ENCODE data around the gene PPP6R2. TPM values are rescaled to one million over a fixed set of nuclear protein-coding genes. Genes with fewer than 3 reads are reported as not detected.
"Not testable (repeated sequence)": the region's sequence is repeated elsewhere in the genome, so short reads cannot be mapped to it uniquely, and the experiment has no call there.

PPP6R2 gene
- total RNA-seq, 8 experiments from 2014 or later = 25.1 to 75.6 (median 40.4) TPM

DNA sequence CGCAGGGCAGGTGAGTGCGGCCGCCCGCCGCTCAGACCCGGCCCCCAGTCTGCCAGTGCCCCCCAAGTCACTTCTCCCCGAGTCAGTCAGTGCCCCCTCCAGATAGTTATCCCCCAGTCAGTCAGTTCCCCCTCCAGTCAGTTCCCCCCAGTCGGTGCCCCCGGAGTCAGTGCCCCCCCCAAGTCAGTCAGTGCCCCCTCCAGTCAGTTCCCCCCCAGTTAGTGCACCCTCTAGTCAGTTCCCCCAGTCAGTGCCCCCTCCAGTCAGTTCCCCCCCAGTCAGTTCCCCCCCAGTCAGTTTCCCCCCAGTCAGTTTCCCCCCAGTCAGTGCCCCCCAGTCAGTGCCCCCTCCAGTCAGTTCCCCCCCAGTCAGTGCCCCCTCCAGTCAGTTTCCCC lies 411 bp downstream of the PPP6R2 start:
- H3K4me1 ChIP-seq (replicated peaks in 1 of 2) = peaks cover 2 to 3% of the 10 kb centered on the region in 2 donors
- H3K27ac ChIP-seq = peak overlapping the region; percentile 69 to 80
- H3K4me3 ChIP-seq = peak overlapping the region; percentile 74 to 98 (median 93)
- ATAC-seq (replicated peaks in 6 of 8) = no peak
- in situ Hi-C loops (cut with MboI; ENCODE audit: low pct_unique_long_range_greater_than_20kb in 2 of 9, low sequenced_read_pairs in 9 of 9, unreplicated experiment in 9 of 9) = no loop called here
- no CpG with 5 or more reads among the region's 9 CpGs for WGBS, 10 experiments

DNA sequence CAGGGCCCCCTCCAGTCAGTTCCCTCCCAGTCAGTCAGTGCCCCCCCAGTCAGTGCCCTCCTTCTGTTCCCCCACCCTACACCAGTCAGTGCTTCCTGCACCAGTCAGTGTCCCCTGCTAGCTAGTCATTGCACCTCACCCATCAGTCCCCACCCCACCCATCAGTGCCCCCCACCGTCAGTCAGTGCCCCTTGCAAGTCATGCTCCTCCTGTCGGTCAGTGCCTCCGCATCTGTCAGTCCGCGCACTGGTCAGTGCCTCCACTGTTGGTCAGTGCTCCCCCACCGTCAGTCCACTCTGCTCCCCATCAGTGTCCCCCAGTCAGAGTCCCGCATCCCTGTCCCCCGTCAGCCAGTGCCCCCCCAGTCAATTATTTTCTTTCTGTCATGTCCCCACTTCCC lies 3.3 kb downstream of the PPP6R2 start:
- H3K4me3 ChIP-seq = no peak overlapping the region
- H3K27ac ChIP-seq = no peak overlapping the region
- ATAC-seq (replicated peaks in 6 of 8) = no peak
- H3K4me1 ChIP-seq (replicated peaks in 1 of 2) = peaks cover 2 to 3% of the 10 kb centered on the region in 2 donors
- in situ Hi-C loops (cut with MboI; ENCODE audit: low pct_unique_long_range_greater_than_20kb in 2 of 9, low sequenced_read_pairs in 9 of 9, unreplicated experiment in 9 of 9) = no loop called here
- WGBS, 10 experiments = no CpG with 5 or more reads among the region's 8 CpGs

DNA sequence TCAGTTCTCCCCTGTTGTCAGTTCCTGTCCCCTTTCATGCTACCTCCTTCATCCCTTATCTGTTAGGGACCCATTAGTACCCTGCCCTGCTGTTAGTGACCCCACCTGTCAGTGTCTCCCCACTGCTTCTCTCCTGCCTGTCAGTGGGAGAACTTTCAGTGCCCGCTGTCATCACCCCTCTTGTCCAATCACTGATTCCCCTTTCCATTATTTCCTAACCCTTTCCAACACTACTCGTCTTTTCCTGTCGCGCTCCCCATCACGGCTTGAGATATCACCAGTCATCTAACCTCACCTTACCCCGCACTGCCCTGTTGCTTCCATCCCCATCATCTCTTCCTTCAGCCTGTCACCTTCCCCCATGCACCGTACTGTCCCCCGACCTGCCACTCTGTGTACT lies 4.0 kb downstream of the PPP6R2 start:
- Histone ChIP-seq H3K4me1 (replicated peaks in 1 of 2) (peaks cover under 1 to 2% of the 10 kb centered on the region in 2 donors), H3K4me3 (no peak overlapping the region), H3K27ac (no peak overlapping the region)
- no peak for ATAC-seq (replicated peaks in 6 of 8)
- WGBS, 10 experiments = 0 to 91% (median 87%) methylated on average over 1 to 7 of the region's 8 CpGs; no CpG with 5 or more reads in 2 of the 10 experiments
- in situ Hi-C loops (cut with MboI; ENCODE audit: low pct_unique_long_range_greater_than_20kb in 2 of 9, low sequenced_read_pairs in 9 of 9, unreplicated experiment in 9 of 9) = no loop called here

DNA sequence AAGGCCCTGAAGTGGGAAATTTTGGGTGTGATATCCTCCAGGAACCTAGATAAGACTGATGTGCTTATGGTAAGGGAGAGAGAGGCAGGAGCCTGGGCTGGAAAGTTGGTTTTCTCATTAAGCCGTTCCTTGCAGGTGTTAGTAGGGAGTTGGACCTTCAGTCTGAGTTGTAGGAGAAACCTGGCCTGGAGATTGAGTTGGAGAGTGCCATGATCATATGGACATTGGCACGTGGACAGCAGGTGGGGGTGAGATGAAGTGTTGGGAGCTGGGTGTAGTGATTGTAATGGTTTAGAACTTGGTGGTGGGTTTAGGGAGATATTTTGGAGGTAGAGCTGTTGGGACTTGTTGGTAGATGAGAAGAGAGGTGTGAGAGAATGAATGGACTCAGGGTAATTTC lies 4.9 kb downstream of the PPP6R2 start:
- 40 to 96% (median 84%) methylated on average over 1 to 2 of the region's 2 CpGs; no CpG with 5 or more reads in 6 of the 10 experiments for WGBS, 10 experiments
- Histone ChIP-seq H3K4me1 (replicated peaks in 1 of 2) (peaks cover 0 to 2% of the 10 kb centered on the region in 2 donors), H3K27ac (no peak overlapping the region), H3K4me3 (no peak overlapping the region)
- ATAC-seq (replicated peaks in 6 of 8) = no peak
- in situ Hi-C loops (cut with MboI; ENCODE audit: low pct_unique_long_range_greater_than_20kb in 2 of 9, low sequenced_read_pairs in 9 of 9, unreplicated experiment in 9 of 9) = no loop called here

DNA sequence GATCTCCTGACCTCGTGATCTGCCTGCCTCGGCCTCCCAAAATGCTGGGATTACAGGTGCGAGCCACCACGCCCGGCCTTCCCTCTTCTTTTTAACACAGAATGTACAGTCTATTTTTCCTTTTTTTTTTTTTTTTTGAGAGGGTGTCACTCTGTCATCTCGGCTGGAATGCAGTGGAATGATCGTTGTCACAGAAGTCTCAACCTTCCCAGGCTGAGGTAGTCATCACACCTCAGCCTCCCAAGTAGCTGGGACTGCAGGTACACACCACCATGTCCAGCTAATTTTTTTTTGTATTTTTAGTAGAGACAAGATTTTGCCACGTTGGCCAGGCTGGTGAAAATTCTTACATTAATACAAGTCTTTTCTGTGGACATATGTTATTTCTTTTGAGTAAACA lies 13.1 kb downstream of the PPP6R2 start:
- 60 to 100% (median 71%) methylated on average over 1 to 8 of the region's 8 CpGs; no CpG with 5 or more reads in 3 of the 10 experiments for WGBS, 10 experiments
- Histone ChIP-seq H3K4me3 (no peak overlapping the region), H3K27ac (no peak overlapping the region), H3K4me1 (replicated peaks in 1 of 2) (no peaks in the 10 kb centered on the region)
- in situ Hi-C loops (cut with MboI; ENCODE audit: low pct_unique_long_range_greater_than_20kb in 2 of 9, low sequenced_read_pairs in 9 of 9, unreplicated experiment in 9 of 9) = no loop called here
- ATAC-seq (replicated peaks in 6 of 8) = no peak

DNA sequence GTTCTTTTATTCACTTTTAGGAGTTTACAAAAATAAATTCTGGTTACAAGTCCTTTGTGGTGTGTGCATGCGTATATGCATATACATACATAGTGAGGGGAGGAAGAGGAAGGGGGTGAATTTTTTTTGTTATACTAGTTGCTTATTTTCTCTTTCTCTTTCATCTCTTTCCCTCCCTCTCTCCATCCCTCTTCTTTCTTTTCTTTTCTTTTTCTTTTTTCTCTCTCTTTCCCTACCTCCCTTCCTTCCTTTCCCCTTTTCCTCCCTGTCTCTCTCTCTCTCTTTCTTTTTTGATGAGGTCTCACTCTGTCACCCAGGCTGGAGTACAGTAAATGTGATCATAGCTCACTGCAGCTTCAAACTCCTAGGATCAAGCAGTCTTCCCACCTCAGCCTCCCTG lies 14.1 kb downstream of the PPP6R2 start:
- no peak overlapping the region for H3K4me3 ChIP-seq
- H3K4me1 ChIP-seq (replicated peaks in 1 of 2) = no peaks in the 10 kb centered on the region
- no peak for ATAC-seq (replicated peaks in 6 of 8)
- no peak overlapping the region for H3K27ac ChIP-seq
- 36 to 100% (median 94%) methylated on average over 1 of the region's 1 CpG for WGBS, 10 experiments
- in situ Hi-C loops (cut with MboI; ENCODE audit: low pct_unique_long_range_greater_than_20kb in 2 of 9, low sequenced_read_pairs in 9 of 9, unreplicated experiment in 9 of 9) = no loop called here

DNA sequence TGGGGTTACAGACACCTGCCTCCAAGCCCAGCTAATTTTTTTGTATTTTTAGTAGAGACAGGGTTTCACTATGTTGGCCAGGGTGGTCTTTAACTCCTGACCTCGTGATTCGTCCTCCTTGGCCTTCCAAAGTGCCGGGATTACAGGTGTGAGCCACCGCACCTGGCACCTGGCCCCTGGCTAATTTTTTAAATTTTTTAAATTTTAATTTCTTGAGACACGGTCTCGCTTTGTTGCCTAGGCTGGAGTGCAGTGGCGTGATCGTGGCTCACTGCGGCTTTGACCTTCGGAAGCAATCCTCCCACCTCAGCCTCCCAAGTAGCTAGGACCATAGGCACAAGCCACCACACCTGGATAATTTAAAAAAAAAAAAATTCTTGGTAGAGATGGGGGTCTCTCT lies 14.6 kb downstream of the PPP6R2 start:
- Histone ChIP-seq H3K4me3 (no peak overlapping the region), H3K4me1 (replicated peaks in 1 of 2) (no peaks in the 10 kb centered on the region), H3K27ac (no peak overlapping the region)
- in situ Hi-C loops (cut with MboI; ENCODE audit: low pct_unique_long_range_greater_than_20kb in 2 of 9, low sequenced_read_pairs in 9 of 9, unreplicated experiment in 9 of 9) = no loop called here
- WGBS, 10 experiments = 83 to 100% (median 97%) methylated on average over 2 to 10 of the region's 10 CpGs; no CpG with 5 or more reads in 3 of the 10 experiments
- no peak for ATAC-seq (replicated peaks in 6 of 8)

DNA sequence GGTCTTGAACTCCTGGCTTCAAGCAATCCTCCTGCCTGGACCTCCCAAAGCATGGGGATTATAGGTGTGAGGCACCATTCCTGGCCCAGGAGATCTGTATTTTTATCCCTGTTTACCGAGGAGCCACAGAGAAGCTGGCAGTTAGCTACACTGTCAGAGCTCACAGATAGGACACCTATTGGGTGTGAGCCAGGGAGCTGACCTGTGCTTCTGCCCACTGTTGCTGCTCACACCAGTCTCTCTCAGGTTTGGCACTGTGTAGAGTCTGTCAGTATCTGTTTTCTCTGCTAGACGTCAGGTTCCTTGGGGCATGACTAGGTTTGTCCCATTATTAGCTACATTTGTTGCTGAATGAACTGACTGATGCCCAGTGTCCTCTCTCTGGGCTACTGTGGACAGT lies 17.5 kb downstream of the PPP6R2 start:
- in situ Hi-C loops (cut with MboI; ENCODE audit: low pct_unique_long_range_greater_than_20kb in 2 of 9, low sequenced_read_pairs in 9 of 9, unreplicated experiment in 9 of 9) = no loop called here
- Histone ChIP-seq H3K4me3 (no peak overlapping the region), H3K27ac (no peak overlapping the region), H3K4me1 (replicated peaks in 1 of 2) (no peaks in the 10 kb centered on the region)
- 60 to 100% (median 82%) methylated on average over 1 to 2 of the region's 2 CpGs; no CpG with 5 or more reads in 6 of the 10 experiments for WGBS, 10 experiments
- ATAC-seq (replicated peaks in 6 of 8) = no peak

DNA sequence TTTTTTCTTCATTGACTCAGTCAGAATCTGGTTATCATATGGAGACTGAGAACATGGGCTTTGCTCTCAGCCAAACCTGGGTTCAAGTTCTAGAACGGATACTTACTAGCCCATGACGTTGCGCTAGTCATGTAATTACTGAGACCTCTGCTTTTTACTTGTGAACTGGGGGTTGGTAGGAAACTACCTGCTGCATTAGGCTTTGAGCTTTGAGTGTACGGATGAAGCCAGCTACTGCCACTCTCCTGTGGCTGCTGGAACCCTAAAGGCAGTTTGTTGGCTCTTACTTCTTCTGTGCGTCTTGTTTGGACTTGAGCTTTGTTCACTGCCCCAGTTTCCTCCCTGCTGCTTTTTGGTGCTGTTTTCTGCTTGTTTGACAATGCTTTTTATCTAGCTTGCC lies 18.1 kb downstream of the PPP6R2 start:
- H3K27ac ChIP-seq = no peak overlapping the region
- 80 to 100% (median 100%) methylated on average over 1 to 5 of the region's 5 CpGs; no CpG with 5 or more reads in 2 of the 10 experiments for WGBS, 10 experiments
- ATAC-seq (replicated peaks in 6 of 8) = no peak
- in situ Hi-C loops (cut with MboI; ENCODE audit: low pct_unique_long_range_greater_than_20kb in 2 of 9, low sequenced_read_pairs in 9 of 9, unreplicated experiment in 9 of 9) = no loop called here
- H3K4me1 ChIP-seq (replicated peaks in 1 of 2) = no peaks in the 10 kb centered on the region
- no peak overlapping the region for H3K4me3 ChIP-seq

DNA sequence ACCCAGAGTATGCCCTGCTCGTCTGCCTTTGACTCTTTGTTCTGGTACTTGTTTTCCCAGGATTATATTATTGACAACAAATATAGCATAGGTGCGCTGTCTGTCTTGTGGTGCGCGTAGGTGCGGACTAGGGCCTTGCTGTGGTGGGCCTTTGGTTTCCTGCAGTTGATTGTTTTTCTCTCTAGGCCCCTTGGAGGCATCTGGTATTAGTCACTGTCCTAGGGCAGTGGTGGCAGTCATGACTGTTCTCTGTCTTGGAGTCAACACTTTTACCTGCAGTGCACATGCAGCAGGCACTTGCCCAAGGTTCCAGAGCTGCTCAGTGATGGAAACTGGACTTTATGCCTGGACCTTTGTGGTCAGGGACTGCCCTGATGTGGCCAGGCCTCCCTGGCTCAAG lies 18.6 kb downstream of the PPP6R2 start:
- H3K27ac ChIP-seq = no peak overlapping the region
- no peaks in the 10 kb centered on the region for H3K4me1 ChIP-seq (replicated peaks in 1 of 2)
- H3K4me3 ChIP-seq = no peak overlapping the region
- in situ Hi-C loops (cut with MboI; ENCODE audit: low pct_unique_long_range_greater_than_20kb in 2 of 9, low sequenced_read_pairs in 9 of 9, unreplicated experiment in 9 of 9) = no loop called here
- WGBS, 10 experiments = 83 to 100% (median 92%) methylated on average over 2 to 5 of the region's 5 CpGs; no CpG with 5 or more reads in 4 of the 10 experiments
- no peak for ATAC-seq (replicated peaks in 6 of 8)

DNA sequence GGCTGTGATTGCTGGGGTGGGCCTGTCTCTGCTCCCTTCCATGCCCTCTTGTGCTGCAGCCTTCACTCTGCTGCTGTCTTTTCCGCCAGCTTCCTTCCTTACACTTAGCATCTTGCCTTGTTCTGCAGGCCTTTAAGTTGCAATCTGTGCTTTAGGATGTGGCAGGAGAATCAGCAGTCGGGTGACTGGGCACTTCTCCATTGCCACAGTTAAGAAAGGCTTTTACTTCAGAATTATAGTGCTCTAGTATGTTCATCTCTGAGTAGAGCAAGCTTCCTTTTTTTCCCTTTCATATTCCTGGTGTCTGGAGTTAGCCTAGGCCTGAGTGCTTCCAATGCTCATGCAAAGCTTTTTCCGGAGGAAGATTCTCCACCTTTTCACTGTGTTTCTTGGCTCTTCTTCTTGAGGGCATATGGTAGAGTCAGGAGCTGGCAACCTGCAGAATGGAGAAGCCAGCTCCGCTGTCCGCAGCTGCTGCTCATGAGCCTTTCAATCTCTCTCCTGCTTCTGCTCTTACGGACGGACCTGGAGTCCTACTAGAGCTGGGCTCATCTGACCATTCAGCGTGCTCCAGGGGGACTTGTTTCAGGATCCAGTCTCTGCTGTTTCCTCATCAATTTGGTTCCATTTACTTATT lies 20.2 kb downstream of the PPP6R2 start:
- in situ Hi-C loops (cut with MboI; ENCODE audit: low pct_unique_long_range_greater_than_20kb in 2 of 9, low sequenced_read_pairs in 9 of 9, unreplicated experiment in 9 of 9) = no loop called here
- ATAC-seq (replicated peaks in 6 of 8) = no peak
- H3K27ac ChIP-seq = no peak overlapping the region
- H3K4me3 ChIP-seq = no peak overlapping the region
- 78 to 100% (median 90%) methylated on average over 2 to 8 of the region's 8 CpGs for WGBS, 10 experiments
- H3K4me1 ChIP-seq (replicated peaks in 1 of 2) = no peaks in the 10 kb centered on the region

DNA sequence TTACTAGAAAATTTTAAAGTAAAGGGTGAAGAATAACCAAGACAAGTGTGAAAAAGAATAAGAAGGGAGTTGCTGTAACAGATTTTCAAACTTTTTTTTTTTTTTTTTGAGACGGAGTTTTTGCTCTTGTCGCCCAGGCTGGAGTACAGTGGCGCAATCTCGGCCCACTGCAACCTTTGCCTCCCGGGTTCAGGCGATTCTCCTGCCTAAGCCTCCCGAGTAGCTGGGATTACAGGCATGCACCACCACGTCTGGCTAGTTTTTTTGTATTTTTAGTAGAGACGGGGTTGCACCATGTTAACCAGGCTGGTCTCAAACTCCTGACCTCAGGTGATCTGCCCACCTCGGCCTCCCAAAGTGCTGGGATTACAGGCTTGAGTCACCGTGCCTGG lies 20.7 kb downstream of the PPP6R2 start:
- in situ Hi-C loops (cut with MboI; ENCODE audit: low pct_unique_long_range_greater_than_20kb in 2 of 9, low sequenced_read_pairs in 9 of 9, unreplicated experiment in 9 of 9); H3K4me1 ChIP-seq (replicated peaks in 1 of 2); H3K27ac ChIP-seq; ATAC-seq (replicated peaks in 6 of 8); H3K4me3 ChIP-seq: not testable (repeated sequence)
- 72 to 100% (median 93%) methylated on average over 2 to 8 of the region's 11 CpGs; no CpG with 5 or more reads in 5 of the 10 experiments for WGBS, 10 experiments

DNA sequence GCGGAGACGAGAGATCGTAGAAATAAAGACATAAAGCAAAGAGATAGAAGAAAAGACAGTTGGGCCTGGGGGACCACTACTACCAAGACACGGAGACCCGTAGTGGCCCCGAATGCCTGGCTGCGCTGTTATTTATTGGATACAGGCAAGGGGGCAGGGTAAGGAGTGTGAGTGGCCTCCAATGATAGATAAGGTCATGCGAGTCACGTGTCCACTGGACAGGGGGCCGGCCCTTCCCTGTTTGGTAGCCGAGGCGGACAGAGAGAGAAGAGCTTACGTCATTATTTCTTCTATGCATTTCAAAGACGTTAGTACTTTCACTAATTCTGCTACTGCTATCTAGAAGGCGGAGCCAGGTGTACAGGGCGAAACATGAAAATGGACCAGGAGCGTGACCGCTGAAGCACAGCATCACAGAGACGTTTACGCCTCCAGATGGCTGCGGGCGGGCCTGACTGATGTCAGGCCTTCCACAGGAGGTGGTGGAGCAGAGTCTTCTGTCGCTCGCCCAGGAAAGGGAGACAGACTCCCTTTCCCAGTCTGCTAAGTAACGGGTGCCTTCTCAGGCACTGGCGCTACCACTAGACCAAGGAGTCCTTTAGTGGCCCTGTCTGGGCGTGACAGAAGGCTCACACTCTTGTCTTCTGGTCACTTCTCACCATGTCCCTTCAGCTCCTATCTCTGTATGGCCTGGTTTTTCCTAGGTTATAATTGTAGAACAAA lies 24.8 kb downstream of the PPP6R2 start:
- WGBS, 10 experiments = 80 to 100% (median 94%) methylated on average over 2 to 14 of the region's 27 CpGs
- Histone ChIP-seq H3K4me1 (replicated peaks in 1 of 2) (no peaks in the 10 kb centered on the region), H3K4me3 (no peak overlapping the region), H3K27ac (no peak overlapping the region)
- peak in 5 of 8 experiments; percentile 33 to 84 (median 46) for ATAC-seq (replicated peaks in 6 of 8)
- in situ Hi-C loops (cut with MboI; ENCODE audit: low pct_unique_long_range_greater_than_20kb in 2 of 9, low sequenced_read_pairs in 9 of 9, unreplicated experiment in 9 of 9) = no loop called here
